Ovary (tissue), 9 donors: ENCODE data around the gene PCDHB12. TPM values are rescaled to one million over a fixed set of nuclear protein-coding genes. Genes with fewer than 3 reads are reported as not detected.
"Not testable (repeated sequence)": the region's sequence is repeated elsewhere in the genome, so short reads cannot be mapped to it uniquely, and the experiment has no call there.

Experiments
- DNase-seq, 5 donors: peaks; one replicate each; pipeline ENCODE4 v3.0.0-alpha.2; 2019 to 2020
- H3K27ac ChIP-seq, 2 donors: fragments of 200-600 bp; one replicate each; pipeline versions ENCODE4 v1.5.1 to v1.8.0; 2019 to 2022
- H3K27me3 ChIP-seq: fragments of 200-600 bp; one replicate; pipeline ENCODE4 v1.8.0; 2022
- H3K36me3 ChIP-seq: fragments of 200-600 bp; sonication (generic); one replicate; pipeline ENCODE4 v1.5.1; 2019
- H3K4me1 ChIP-seq: one replicate; pipeline ENCODE4 v1.8.1; 2013; ENCODE audit warnings: mild to moderate bottlenecking, moderate library complexity; ENCODE audit not compliant: insufficient read depth
- H3K4me3 ChIP-seq: fragments of 200-600 bp; sonication (generic); one replicate; pipeline ENCODE4 v1.5.1; 2017
- H3K9me3 ChIP-seq, 2 donors: fragments of 200-600 bp in 1 of 2; sonication (generic) in 1 of 2; one replicate each; pipeline versions ENCODE4 v1.5.1 to v1.8.1; 2013 to 2019; ENCODE audit warnings: mild to moderate bottlenecking in 1 of 2, moderate library complexity in 1 of 2
- CTCF ChIP-seq, 3 donors: fragments of 450-650 bp in 2 of 3; fragments of 200-600 bp in 1 of 3; IDR thresholded peaks; one replicate each; pipeline versions ENCODE4 v1.5.1 to v1.8.0; 2016 to 2022; ENCODE audit warnings: antibody characterized with exemption in 3 of 3, mild to moderate bottlenecking in 1 of 3
- EP300 ChIP-seq: sonication (generic); formaldehyde crosslinking; IDR thresholded peaks from one replicate; pipeline ENCODE4 v1.6.1; 2017; ENCODE audit warnings: antibody characterized with exemption
- POLR2A ChIP-seq: fragments of 450-650 bp; IDR thresholded peaks from one replicate; pipeline ENCODE4 v1.6.1; 2017; ENCODE audit warnings: antibody characterized with exemption, mild to moderate bottlenecking, moderate library complexity
- WGBS, 3 donors: extraction: QIAGEN DNeasy Blood & Tissue Kit in 1 of 3; methylation state at CpG; one replicate each; pipeline versions ENCODE4 v1.1.5 to v1.1.7; 2013 to 2017; 5-methylcytosine and 5-hydroxymethylcytosine counted together
- intact Hi-C, 4 donors: fragments of 100-400 bp; cut with DNase I; formaldehyde crosslinking; loops; one replicate each; pipeline versions ENCODE4 v1.11.0 to v1.15.1; 2022 to 2023
- polyA plus RNA-seq, 2 donors: library from polyadenylated mRNA; stranded (reverse); fragments of 200-250 nt in 1 of 2; fragments of 350-450 nt in 1 of 2; fragmentation: Illumina TruSeq in 1 of 2; extraction: RNeasy Lipid Tissue Mini Kit (QIAGEN cat#74804) in 1 of 2; gene quantifications; one replicate each; pipeline ENCODE4 v1.2.3, GENCODE V29; 2013 to 2014
- total RNA-seq, 7 donors: library from RNA; depleted of rRNA in 2 of 7; stranded (reverse); fragments of >200 nt in 2 of 7; fragmentation: NEBNext Ultra II Directional in 3 of 7; extraction: Animal tissue kit (Norgen Biotek cat#: 25700) in 3 of 7; gene quantifications; one replicate each; pipeline versions ENCODE4 v1.1.0 to v1.2.4, GENCODE V29; 2016 to 2023
- donor health status: DM: no; HTN: no; CAD: no; lungs with moderate emphysema.
- donor health status: DM: no; HTN: no; CAD: no.
- donor health status: Bipolar disorder and iron deficiency.
- donor health status: DM: yes; HTN: yes; CAD: no.
- donor health status: DM: no; HTN: no; CAD: no.
- donor health status: DM: yes; HTN: yes; CAD: no.

PCDHB12 gene
- total and polyA plus RNA-seq, 9 donors = 2.8 to 8.8 (median 6.6) TPM

DNA sequence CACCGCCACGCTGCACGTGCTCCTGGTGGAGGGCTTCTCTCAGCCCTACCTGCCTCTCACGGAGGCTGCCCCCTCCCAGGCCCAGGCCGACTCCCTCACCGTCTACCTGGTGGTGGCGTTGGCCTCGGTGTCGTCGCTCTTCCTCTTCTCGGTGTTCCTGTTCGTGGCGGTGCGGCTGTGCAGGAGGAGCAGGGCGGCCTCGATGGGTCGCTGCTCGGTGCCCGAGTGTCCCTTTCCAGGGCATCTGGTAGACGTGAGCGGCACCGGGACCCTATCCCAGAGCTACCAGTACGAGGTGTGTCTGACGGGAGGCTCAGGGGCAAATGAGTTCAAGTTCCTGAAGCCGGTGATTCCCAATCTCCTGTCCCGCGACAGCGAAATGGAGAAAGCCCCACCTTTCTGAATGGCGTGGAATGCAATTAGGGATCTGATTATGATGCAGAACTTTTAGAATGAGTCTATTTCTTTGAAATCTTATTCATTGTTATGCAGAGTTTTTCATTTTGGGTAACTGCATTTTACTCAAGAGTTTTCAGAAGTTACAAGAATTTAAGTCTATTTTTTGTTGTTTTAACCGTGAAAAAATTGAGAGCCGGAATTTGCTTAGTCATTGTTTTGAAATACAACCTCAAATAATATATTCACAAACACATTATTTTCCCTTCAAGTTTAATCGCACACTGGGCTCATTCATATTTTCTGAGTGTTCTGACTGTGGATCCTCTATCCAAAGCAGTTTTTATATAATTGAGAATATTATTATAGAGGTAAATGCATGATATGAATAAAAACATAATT is 28.2 kb downstream of the PCDHB12 start:
- 17 to 22% (median 17%) methylated on average over 28 to 32 of the region's 32 CpGs for WGBS, 3 donors
- intact Hi-C loops = loop anchor here in 1 of 4 donors (10.0 kb wide), 1 partner anchor 388 kb away; no protein-coding TSS in a partner anchor
- DNase-seq = no peak
- no peak overlapping the region for H3K27ac ChIP-seq
- H3K4me3 ChIP-seq = no peak overlapping the region
- no peaks in the 10 kb centered on the region for H3K27me3 ChIP-seq
- H3K4me1 ChIP-seq = no peaks in the 10 kb centered on the region
- peaks cover 10 to 49% of the 10 kb centered on the region in 2 donors for H3K9me3 ChIP-seq
- no peak for TF ChIP-seq EP300
- no peak for TF ChIP-seq CTCF (IDR thresholded peaks at IDR 0.05)
- no peak for TF ChIP-seq POLR2A
- no peaks in the 10 kb centered on the region for H3K36me3 ChIP-seq

DNA sequence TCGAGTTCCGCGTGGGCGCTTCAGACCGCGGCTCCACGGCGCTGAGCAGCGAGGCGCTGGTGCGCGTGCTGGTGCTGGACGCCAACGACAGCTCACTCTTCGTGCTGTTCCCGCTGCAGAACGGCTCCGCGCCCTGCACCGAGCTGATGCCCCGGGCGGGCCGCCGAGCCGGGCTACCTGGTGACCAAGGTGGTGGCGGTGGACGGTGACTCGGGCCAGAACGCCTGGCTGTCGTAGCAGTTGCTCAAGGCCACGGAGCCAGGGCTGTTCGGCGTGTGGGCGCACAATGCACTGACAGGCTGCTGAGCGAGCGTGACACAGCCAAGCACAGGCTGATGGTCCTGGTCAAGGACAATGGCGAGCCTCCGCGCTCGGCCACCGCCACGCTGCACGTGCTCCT is 33.0 kb downstream of the PCDHB12 start:
- no peak for DNase-seq
- intact Hi-C loops = loop anchor here in 1 of 4 donors (10.0 kb wide), 1 partner anchor 323 kb away; no protein-coding TSS in a partner anchor
- Histone ChIP-seq H3K4me3 (no peak overlapping the region), H3K9me3 (peaks cover 10 to 45% of the 10 kb centered on the region in 2 donors), H3K36me3 (no peaks in the 10 kb centered on the region), H3K4me1 (no peaks in the 10 kb centered on the region), H3K27ac (no peak overlapping the region), H3K27me3 (no peaks in the 10 kb centered on the region)
- 16 to 25% (median 22%) methylated on average over 23 to 43 of the region's 43 CpGs for WGBS, 3 donors
- no peak for TF ChIP-seq EP300
- TF ChIP-seq POLR2A = no peak
- TF ChIP-seq CTCF (IDR thresholded peaks at IDR 0.05) = no peak

GRCh38 chr5:141245250-141245717 is 36.8 kb downstream of the PCDHB12 start, which contains the start of gene PCDHB15:
PCDHB15 (plus strand) TSS chr5:141245395; CDS start chr5:141245579, 184 bp downstream.
- no peaks in the 10 kb centered on the region for H3K27me3 ChIP-seq
- peak within 1 kb of the TSS; percentile 21 for H3K4me3 ChIP-seq
- peak; percentile 18 to 63 (median 56) for DNase-seq
- 4 to 9% (median 6%) methylated on average over 16 of the region's 16 CpGs for WGBS, 3 donors
- no peaks in the 10 kb centered on the region for H3K4me1 ChIP-seq
- H3K9me3 ChIP-seq = peaks cover 14 to 51% of the 10 kb centered on the region in 2 donors
- H3K36me3 ChIP-seq = no peaks in the 10 kb centered on the region
- no peak within 1 kb of the TSS for H3K27ac ChIP-seq
- peak in 1 of 3 donors; percentile 19 for TF ChIP-seq CTCF (IDR thresholded peaks at IDR 0.05)
- no peak for TF ChIP-seq POLR2A
- intact Hi-C loops = loop anchor here in 1 of 4 donors (10.0 kb wide), 1 partner anchor 320 kb away; no protein-coding TSS in a partner anchor

DNA sequence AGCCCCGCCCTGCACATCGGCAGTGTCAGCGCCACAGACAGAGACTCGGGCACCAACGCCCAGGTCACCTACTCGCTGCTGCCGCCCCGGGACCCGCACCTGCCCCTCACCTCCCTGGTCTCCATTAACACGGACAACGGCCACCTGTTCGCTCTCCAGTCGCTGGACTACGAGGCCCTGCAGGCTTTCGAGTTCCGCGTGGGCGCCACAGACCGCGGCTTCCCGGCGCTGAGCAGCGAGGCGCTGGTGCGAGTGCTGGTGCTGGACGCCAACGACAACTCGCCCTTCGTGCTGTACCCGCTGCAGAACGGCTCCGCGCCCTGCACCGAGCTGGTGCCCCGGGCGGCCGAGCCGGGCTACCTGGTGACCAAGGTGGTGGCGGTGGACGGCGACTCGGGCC is 38.5 kb downstream of the PCDHB12 start:
- not testable (repeated sequence) for H3K4me3 ChIP-seq, H3K4me1 ChIP-seq, H3K27me3 ChIP-seq, H3K36me3 ChIP-seq, DNase-seq, H3K27ac ChIP-seq
- H3K9me3 ChIP-seq = peaks cover 10 to 37% of the 10 kb centered on the region in 2 donors
- intact Hi-C loops = loop anchor here in 1 of 4 donors (10.0 kb wide), 1 partner anchor 318 kb away; no protein-coding TSS in a partner anchor
- 11 to 54% (median 28%) methylated on average over 4 to 30 of the region's 42 CpGs for WGBS, 3 donors

GRCh38 chr5:141247434-141247833 is 38.9 kb downstream of the PCDHB12 start:
- intact Hi-C loops = loop anchor here in 1 of 4 donors (10.0 kb wide), 1 partner anchor 317 kb away; no protein-coding TSS in a partner anchor
- 40 to 53% (median 51%) methylated on average over 18 to 34 of the region's 34 CpGs for WGBS, 3 donors
- H3K4me3 ChIP-seq, H3K27me3 ChIP-seq, DNase-seq, H3K27ac ChIP-seq, H3K4me1 ChIP-seq, H3K36me3 ChIP-seq: not testable (repeated sequence)
- H3K9me3 ChIP-seq = peaks cover 10 to 36% of the 10 kb centered on the region in 2 donors
